Smooth muscle cell of the coronary artery (primary cell): ENCODE data around the gene RBKS. TPM values are rescaled to one million over a fixed set of nuclear protein-coding genes. Genes with fewer than 3 reads are reported as not detected.

Source experiments
- total RNA-seq: library from RNA; depleted of rRNA; stranded (reverse); fragments of >200 nt; gene quantifications from 2 replicates; pipeline ENCODE4 v1.2.3, GENCODE V29; 2014; ENCODE audit warnings: low replicate concordance

The RBKS gene
- total RNA-seq: 1.4 and 3.0 TPM in 2 replicates

GRCh38 chr2:27890146-27890923 lies at the start of gene RBKS, which contains the start of gene BABAM2:
RBKS (minus strand) TSS chr2:27890387; CDS start chr2:27890345, 42 bp downstream.
BABAM2 (plus strand) TSS chr2:27890729; CDS start chr2:27894557, 3,828 bp downstream.

GRCh38 chr2:27771548-27772335 lies 118.4 kb downstream of the RBKS start, which contains the start of gene MRPL33:
MRPL33 (plus strand) TSS chr2:27771719; CDS start chr2:27771778, 59 bp downstream.

Other genes with a start within 250 kb of the RBKS start
- 14.4 and 17.9 TPM in 2 replicates for gene SUPT7L, start 226.8 kb downstream of the RBKS start, total RNA-seq
- gene SLC4A1AP, start 226.5 kb downstream of the RBKS start, total RNA-seq: 20.0 and 24.1 TPM in 2 replicates
- gene MRPL33, start 118.7 kb downstream of the RBKS start, total RNA-seq: 13.1 and 74.1 TPM in 2 replicates
- gene BABAM2, start 342 bp upstream of the RBKS start, total RNA-seq: 12.9 and 14.2 TPM in 2 replicates